Endothelial cell of hepatic sinusoid (primary cell): ENCODE results near the gene TADA3.

Experiments used
- in situ Hi-C: cut with HindIII; loops from 2 replicates; pipeline ENCODE4 v1.10.0; 2017; ENCODE audit warnings: low sequenced_read_pairs

Gene TADA3

GRCh38 chr3:9767418-9767817, 24.9 kb downstream of the TADA3 start:
- in situ Hi-C loops: no loop called here

- in situ Hi-C loops: no loop called here
These were observed 26.4 kb downstream of the TADA3 start for GRCh38 chr3:9765865-9766264.

GRCh38 chr3:9762871-9763270, 29.4 kb downstream of the TADA3 start:
- in situ Hi-C loops: no loop called here

GRCh38 chr3:9761919-9762318, 30.4 kb downstream of the TADA3 start:
- in situ Hi-C loops: no loop called here

GRCh38 chr3:9760779-9761505, 31.3 kb downstream of the TADA3 start:
- in situ Hi-C loops: no loop called here

- in situ Hi-C loops: no loop called here
These were observed 34.8 kb downstream of the TADA3 start for GRCh38 chr3:9757427-9757826.

GRCh38 chr3:9754678-9755077, 37.6 kb downstream of the TADA3 start:
- in situ Hi-C loops: no loop called here

- in situ Hi-C loops: no loop called here
These were observed 41.5 kb downstream of the TADA3 start for GRCh38 chr3:9750556-9751411.

GRCh38 chr3:9749645-9750555, 42.4 kb downstream of the TADA3 start, which contains the start of gene OGG1:
Gene OGG1 (plus strand): TSS chr3:9749952. CDS start chr3:9750287, 335 bp downstream.
- in situ Hi-C loops: no loop called here

- in situ Hi-C loops: no loop called here
These were observed 43.0 kb downstream of the TADA3 start for GRCh38 chr3:9749296-9749644.

GRCh38 chr3:9748031-9748430, 44.2 kb downstream of the TADA3 start:
- in situ Hi-C loops: no loop called here

- in situ Hi-C loops: no loop called here
These were observed 45.0 kb downstream of the TADA3 start for GRCh38 chr3:9747267-9747666.

- in situ Hi-C loops: no loop called here
These were observed 45.9 kb downstream of the TADA3 start for GRCh38 chr3:9746330-9746729.

- in situ Hi-C loops: no loop called here
These were observed 46.8 kb downstream of the TADA3 start for GRCh38 chr3:9745521-9745920.

GRCh38 chr3:9744162-9744561, 48.1 kb downstream of the TADA3 start:
- in situ Hi-C loops: no loop called here

- in situ Hi-C loops: no loop called here
These were observed 48.7 kb downstream of the TADA3 start for GRCh38 chr3:9743548-9743947.

GRCh38 chr3:9742560-9742959, 49.7 kb downstream of the TADA3 start:
- in situ Hi-C loops: no loop called here

- in situ Hi-C loops: loop anchor here (5.0 kb wide), 2 partner anchors 47 to 68 kb away; no protein-coding TSS in a partner anchor
These were observed 53.1 kb downstream of the TADA3 start for GRCh38 chr3:9739181-9739580.

GRCh38 chr3:9736831-9737230, 55.4 kb downstream of the TADA3 start:
- in situ Hi-C loops: loop anchor here (5.0 kb wide), 2 partner anchors 45 to 70 kb away; no protein-coding TSS in a partner anchor

GRCh38 chr3:9732740-9733115, 59.5 kb downstream of the TADA3 start:
- in situ Hi-C loops: no loop called here
